Sigmoid colon (tissue), 7 donors: Measurements from ENCODE around the gene TRIB2. TPM values are rescaled to one million over a fixed set of nuclear protein-coding genes. Genes with fewer than 3 reads are reported as not detected.

Experiments
- DNase-seq: peaks from one replicate; pipeline ENCODE4 v3.0.0-alpha.2; 2019
- H3K27ac ChIP-seq, 4 donors: fragments of 200-600 bp; sonication (generic); one replicate each; pipeline ENCODE4 v1.5.1; 2016 to 2019; ENCODE audit warnings: mild to moderate bottlenecking in 1 of 4
- H3K27me3 ChIP-seq, 3 donors: fragments of 200-600 bp; sonication (generic); one replicate each; pipeline ENCODE4 v1.5.1; 2019; ENCODE audit warnings: mild to moderate bottlenecking in 1 of 3
- H3K36me3 ChIP-seq, 4 donors: fragments of 200-600 bp; sonication (generic); one replicate each; pipeline ENCODE4 v1.5.1; 2016 to 2019
- H3K4me1 ChIP-seq, 4 donors: fragments of 200-600 bp; sonication (generic); one replicate each; pipeline ENCODE4 v1.5.1; 2017 to 2019
- H3K4me3 ChIP-seq, 4 donors: fragments of 200-600 bp; sonication (generic); one replicate each; pipeline ENCODE4 v1.5.1; 2017 to 2019; ENCODE audit warnings: mild to moderate bottlenecking in 2 of 4, moderate library complexity in 1 of 4
- H3K9me3 ChIP-seq, 4 donors: fragments of 200-600 bp in 3 of 4; sonication (generic) in 3 of 4; one replicate each; pipeline versions ENCODE4 v1.5.1 to v1.6.1; 2013 to 2019
- CTCF ChIP-seq, 4 experiments: fragments of 450-650 bp in 3 of 4; fragments of 200-600 bp in 1 of 4; IDR thresholded peaks; one replicate each; pipeline ENCODE4 v1.5.1; 2016 to 2019; ENCODE audit warnings: antibody characterized with exemption in 4 of 4, mild to moderate bottlenecking in 3 of 4, moderate library complexity in 2 of 4
- EP300 ChIP-seq, 4 donors: sonication (generic); formaldehyde crosslinking; IDR thresholded peaks; one replicate each; pipeline ENCODE4 v1.6.1; 2017; ENCODE audit warnings: antibody characterized with exemption in 4 of 4
- POLR2A ChIP-seq, 2 donors: fragments of 450-650 bp; IDR thresholded peaks; one replicate each; pipeline ENCODE4 v1.6.1; 2016; ENCODE audit warnings: antibody characterized with exemption in 2 of 2, mild to moderate bottlenecking in 2 of 2, moderate library complexity in 2 of 2
- POLR2AphosphoS5 ChIP-seq, 4 donors: sonication (generic); formaldehyde crosslinking; IDR thresholded peaks; one replicate each; pipeline ENCODE4 v1.6.1; 2017; ENCODE audit warnings: antibody characterized with exemption in 4 of 4
- WGBS, 2 donors: extraction: QIAGEN DNeasy Blood & Tissue Kit; methylation state at CpG; one replicate each; pipeline ENCODE4 v1.1.7; 2013; 5-methylcytosine and 5-hydroxymethylcytosine counted together
- intact Hi-C: fragments of 100-400 bp; cut with DNase I; formaldehyde crosslinking; loops from one replicate; pipeline ENCODE4 v1.15.1; 2023
- polyA plus RNA-seq, 3 donors: library from polyadenylated mRNA; stranded (reverse); fragments of 200-250 nt; gene quantifications; one replicate each; pipeline ENCODE4 v1.2.3, GENCODE V29; 2013
- total RNA-seq, 4 donors: library from RNA; depleted of rRNA; stranded (reverse); fragments of >200 nt; gene quantifications; one replicate each; pipeline ENCODE4 v1.1.0, GENCODE V29; 2016
- donor health status: healthy with polysubstance abuse.
- donor health status: Bipolar disorder and iron deficiency.
- donor health status: healthy.

The TRIB2 gene
- total and polyA plus RNA-seq, 7 donors, result 1.4 to 56.2 (median 34.2) TPM

- no peak for DNase-seq
- Histone ChIP-seq H3K4me1 (peaks cover 0 to 14% (median 12%) of the 10 kb centered on the region in 4 donors), H3K4me3 (no peak overlapping the region), H3K27ac (no peak overlapping the region), H3K36me3 (no peaks in the 10 kb centered on the region), H3K9me3 (no peaks in the 10 kb centered on the region), H3K27me3 (no peaks in the 10 kb centered on the region)
- intact Hi-C loops, result no loop called here
- TF ChIP-seq EP300 (IDR thresholded peaks at IDR 0.05), result no peak
- no peak for TF ChIP-seq CTCF (IDR thresholded peaks at IDR 0.05)
- no peak for TF ChIP-seq POLR2AphosphoS5 (IDR thresholded peaks at IDR 0.05)
- TF ChIP-seq POLR2A (IDR thresholded peaks at IDR 0.05), result no peak
- WGBS, 2 donors, result 71 to 86% methylated on average over 3 of the region's 3 CpGs
Observed at GRCh38 chr2:12755384-12755783, 38.6 kb downstream of the TRIB2 start.

- intact Hi-C loops, result no loop called here
- Histone ChIP-seq H3K27ac (peak overlapping the region in 3 of 4 donors; percentile 42 to 63 (median 60)), H3K9me3 (no peaks in the 10 kb centered on the region), H3K36me3 (no peaks in the 10 kb centered on the region), H3K27me3 (no peaks in the 10 kb centered on the region), H3K4me3 (no peak overlapping the region), H3K4me1 (peaks cover 0 to 34% (median 24%) of the 10 kb centered on the region in 4 donors)
- 68 to 70% methylated on average over 4 of the region's 4 CpGs for WGBS, 2 donors
- peak; percentile 77 for DNase-seq
- no peak for TF ChIP-seq CTCF (IDR thresholded peaks at IDR 0.05)
- TF ChIP-seq POLR2AphosphoS5 (IDR thresholded peaks at IDR 0.05), result peak; percentile 67 to 85 (median 82)
- TF ChIP-seq POLR2A (IDR thresholded peaks at IDR 0.05), result no peak
- peak in 3 of 4 donors; percentile 50 to 85 (median 62) for TF ChIP-seq EP300 (IDR thresholded peaks at IDR 0.05)
Observed at GRCh38 chr2:12759248-12759647, 42.5 kb downstream of the TRIB2 start.

- WGBS, 2 donors, result 62 to 77% methylated on average over 6 of the region's 6 CpGs
- Histone ChIP-seq H3K27me3 (no peaks in the 10 kb centered on the region), H3K36me3 (no peaks in the 10 kb centered on the region), H3K27ac (no peak overlapping the region), H3K4me1 (peaks cover 0 to 36% (median 25%) of the 10 kb centered on the region in 4 donors), H3K9me3 (no peaks in the 10 kb centered on the region), H3K4me3 (no peak overlapping the region)
- no peak for TF ChIP-seq CTCF (IDR thresholded peaks at IDR 0.05)
- TF ChIP-seq POLR2AphosphoS5 (IDR thresholded peaks at IDR 0.05), result no peak
- TF ChIP-seq POLR2A (IDR thresholded peaks at IDR 0.05), result no peak
- no peak for TF ChIP-seq EP300 (IDR thresholded peaks at IDR 0.05)
- no peak for DNase-seq
- intact Hi-C loops, result no loop called here
Observed at GRCh38 chr2:12761104-12761503, 44.4 kb downstream of the TRIB2 start.

- 96 to 98% methylated on average over 2 of the region's 2 CpGs for WGBS, 2 donors
- peaks cover 0 to 36% (median 25%) of the 10 kb centered on the region in 4 donors for H3K4me1 ChIP-seq
- no peaks in the 10 kb centered on the region for H3K9me3 ChIP-seq
- H3K4me3 ChIP-seq, result no peak overlapping the region
- DNase-seq, result no peak
- H3K36me3 ChIP-seq, result no peaks in the 10 kb centered on the region
- intact Hi-C loops, result no loop called here
- H3K27me3 ChIP-seq, result no peaks in the 10 kb centered on the region
- no peak for TF ChIP-seq CTCF (IDR thresholded peaks at IDR 0.05)
- TF ChIP-seq POLR2AphosphoS5 (IDR thresholded peaks at IDR 0.05), result no peak
- TF ChIP-seq POLR2A (IDR thresholded peaks at IDR 0.05), result no peak
- no peak for TF ChIP-seq EP300 (IDR thresholded peaks at IDR 0.05)
- H3K27ac ChIP-seq, result peak overlapping the region in 2 of 4 donors; percentile 15 to 52
Observed at GRCh38 chr2:12762337-12762736, 45.6 kb downstream of the TRIB2 start.

GRCh38 chr2:12762976-12763375, 46.2 kb downstream of the TRIB2 start:
- intact Hi-C loops, result no loop called here
- peak overlapping the region in 1 of 4 donors; percentile 52 for H3K27ac ChIP-seq
- H3K36me3 ChIP-seq, result no peaks in the 10 kb centered on the region
- peak in 2 of 4 donors; percentile 21 to 35 for TF ChIP-seq POLR2AphosphoS5 (IDR thresholded peaks at IDR 0.05)
- no peak for TF ChIP-seq POLR2A (IDR thresholded peaks at IDR 0.05)
- no peak for TF ChIP-seq CTCF (IDR thresholded peaks at IDR 0.05)
- no peak for TF ChIP-seq EP300 (IDR thresholded peaks at IDR 0.05)
- DNase-seq, result no peak
- no peaks in the 10 kb centered on the region for H3K27me3 ChIP-seq
- WGBS, 2 donors, result 70 to 72% methylated on average over 4 of the region's 4 CpGs
- H3K4me3 ChIP-seq, result no peak overlapping the region
- H3K4me1 ChIP-seq, result peaks cover 0 to 36% (median 25%) of the 10 kb centered on the region in 4 donors
- no peaks in the 10 kb centered on the region for H3K9me3 ChIP-seq
